Measurements from ENCODE around the gene GNA15.
"Not testable (repeated sequence)": the region's sequence is repeated elsewhere in the genome, so short reads cannot be mapped to it uniquely, and the experiment has no call there.

The GNA15 gene

DNA sequence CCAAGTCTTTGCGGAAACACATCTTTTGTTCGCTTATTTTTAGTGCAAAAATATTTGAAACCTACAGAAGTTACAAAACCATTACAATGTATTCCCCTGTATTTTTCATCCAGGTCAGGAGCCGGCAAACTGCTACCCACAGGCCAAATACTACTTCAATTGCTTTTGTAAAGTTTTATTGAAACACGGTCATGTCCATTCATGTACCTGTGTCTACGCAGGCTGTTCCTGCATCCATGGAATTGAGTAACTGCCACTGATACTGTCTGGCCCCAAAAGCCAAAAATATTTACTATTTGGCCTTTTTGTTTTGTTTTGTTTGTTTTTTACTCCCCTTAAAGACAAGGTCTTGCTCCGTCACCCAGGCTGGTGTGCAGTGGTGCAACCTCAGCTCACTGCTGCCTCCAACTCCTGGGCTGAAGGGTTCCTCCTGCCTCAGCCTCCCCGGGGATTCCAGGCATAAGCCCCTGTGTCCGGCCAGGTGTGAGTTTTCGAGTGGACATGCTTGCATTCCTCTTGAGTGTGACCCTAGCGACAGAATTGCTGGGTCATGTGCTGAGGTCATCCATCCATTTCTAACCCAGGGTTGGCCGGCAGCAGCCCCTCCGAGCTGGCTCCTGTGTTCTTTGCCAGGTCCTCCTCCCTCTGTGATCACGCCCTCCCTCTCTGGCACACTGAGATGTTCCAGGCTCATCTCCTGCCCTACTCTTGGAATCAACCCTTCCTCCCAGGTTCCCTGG lies 31.9 kb downstream of the GNA15 start:
- DNase-seq (ENCODE audit: low spot score) = no peak
- no peak for FAIRE-seq

DNA sequence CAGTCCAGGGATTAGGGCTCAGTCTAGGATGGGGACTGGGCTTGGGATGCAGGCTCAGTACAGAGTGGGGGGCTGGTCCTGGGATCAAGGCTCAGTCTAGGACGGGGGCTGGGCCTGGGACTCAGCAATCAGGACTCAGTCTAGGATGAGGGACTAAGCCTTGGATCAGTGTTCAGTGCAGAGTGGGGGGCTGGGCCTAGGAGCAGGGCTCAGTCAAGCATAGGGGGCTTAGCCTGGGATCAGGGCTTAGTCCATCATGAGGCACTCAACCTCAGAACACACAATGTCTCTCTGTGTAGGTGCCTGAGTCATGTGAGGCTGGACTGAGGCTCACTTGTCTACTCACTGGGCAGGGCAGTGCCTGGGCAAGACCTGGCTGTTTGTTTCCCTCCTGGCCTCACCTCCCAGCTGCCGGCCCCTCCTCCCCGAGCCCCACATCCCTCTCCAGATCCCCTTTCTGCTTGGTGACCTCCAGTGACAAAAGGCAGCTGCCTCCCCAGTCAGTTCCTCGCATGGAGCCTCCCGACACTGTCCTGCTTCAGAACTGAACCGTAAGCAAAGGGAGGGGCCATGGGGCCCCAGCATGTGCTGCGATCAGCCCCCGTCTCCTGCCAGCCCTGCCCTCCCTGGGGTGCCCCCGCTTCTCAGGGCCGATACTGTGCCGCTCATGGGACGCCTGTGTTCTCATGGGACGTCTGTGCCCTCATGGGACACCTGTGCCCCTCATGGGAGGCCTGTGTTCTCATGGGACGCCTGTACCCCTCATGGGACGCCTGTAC lies 36.2 kb downstream of the GNA15 start:
- FAIRE-seq (no peak), DNase-seq (ENCODE audit: low spot score) (peak; percentile 6)

DNA sequence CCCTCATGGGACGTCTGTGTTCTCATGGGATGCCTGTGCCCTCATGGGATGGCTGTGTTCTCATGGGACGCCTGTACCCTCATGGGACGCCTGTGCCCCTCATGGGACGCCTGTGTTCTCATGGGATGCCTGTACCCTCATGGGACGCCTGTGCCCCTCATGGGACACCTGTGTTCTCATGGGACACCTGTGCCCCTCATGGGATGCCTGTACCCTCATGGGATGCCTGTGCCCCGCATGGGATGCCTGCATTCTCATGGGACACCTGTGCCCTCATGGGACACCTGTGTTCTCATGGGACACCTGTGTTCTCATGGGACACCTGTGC lies 36.8 kb downstream of the GNA15 start:
- not testable (repeated sequence) for FAIRE-seq; DNase-seq (ENCODE audit: low spot score)

DNA sequence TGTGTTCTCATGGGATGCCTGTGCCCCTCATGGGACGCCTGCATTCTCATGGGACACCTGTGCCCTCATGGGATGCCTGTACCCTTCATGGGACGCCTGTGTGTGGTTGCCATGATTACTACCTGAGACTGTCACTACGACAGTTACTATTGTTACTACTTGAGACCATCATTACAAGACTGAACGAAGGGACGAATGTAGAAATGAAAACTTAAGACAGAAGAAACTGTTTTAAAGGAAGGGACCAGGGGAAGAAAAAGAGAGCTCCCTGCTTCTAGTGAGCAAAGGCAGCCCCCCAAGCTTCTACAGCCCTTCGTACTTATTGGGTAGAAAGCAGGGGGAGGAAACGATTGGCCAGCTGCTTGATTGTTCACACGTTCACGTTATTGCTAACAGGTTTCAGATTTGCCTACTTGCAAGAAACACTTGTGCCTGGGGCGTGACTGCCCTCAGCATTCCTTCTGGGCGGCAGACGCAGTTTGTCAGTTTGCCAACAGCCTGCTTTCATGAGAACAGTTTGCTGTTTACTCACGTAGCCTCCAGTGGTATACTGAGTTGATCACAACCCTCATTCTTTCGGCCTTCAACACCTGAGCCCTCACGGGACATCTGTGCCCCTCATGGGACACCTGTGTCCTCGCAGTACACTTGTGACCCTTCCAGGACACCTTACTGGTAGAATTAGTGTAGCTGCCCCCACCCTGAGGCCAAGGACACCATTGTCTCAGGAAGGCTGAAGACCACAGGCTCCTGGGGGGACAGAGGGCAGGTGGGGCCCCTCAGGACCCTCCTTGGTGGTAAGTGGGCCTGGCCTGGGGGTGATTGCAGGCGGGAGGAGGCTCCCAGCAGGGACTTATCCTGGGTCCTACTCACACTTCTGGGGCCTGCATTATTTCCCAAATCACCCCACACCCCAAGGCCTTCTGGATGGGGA lies 40.2 kb downstream of the GNA15 start:
- DNase-seq (ENCODE audit: low spot score) (peak; percentile 15), FAIRE-seq (no peak)

DNA sequence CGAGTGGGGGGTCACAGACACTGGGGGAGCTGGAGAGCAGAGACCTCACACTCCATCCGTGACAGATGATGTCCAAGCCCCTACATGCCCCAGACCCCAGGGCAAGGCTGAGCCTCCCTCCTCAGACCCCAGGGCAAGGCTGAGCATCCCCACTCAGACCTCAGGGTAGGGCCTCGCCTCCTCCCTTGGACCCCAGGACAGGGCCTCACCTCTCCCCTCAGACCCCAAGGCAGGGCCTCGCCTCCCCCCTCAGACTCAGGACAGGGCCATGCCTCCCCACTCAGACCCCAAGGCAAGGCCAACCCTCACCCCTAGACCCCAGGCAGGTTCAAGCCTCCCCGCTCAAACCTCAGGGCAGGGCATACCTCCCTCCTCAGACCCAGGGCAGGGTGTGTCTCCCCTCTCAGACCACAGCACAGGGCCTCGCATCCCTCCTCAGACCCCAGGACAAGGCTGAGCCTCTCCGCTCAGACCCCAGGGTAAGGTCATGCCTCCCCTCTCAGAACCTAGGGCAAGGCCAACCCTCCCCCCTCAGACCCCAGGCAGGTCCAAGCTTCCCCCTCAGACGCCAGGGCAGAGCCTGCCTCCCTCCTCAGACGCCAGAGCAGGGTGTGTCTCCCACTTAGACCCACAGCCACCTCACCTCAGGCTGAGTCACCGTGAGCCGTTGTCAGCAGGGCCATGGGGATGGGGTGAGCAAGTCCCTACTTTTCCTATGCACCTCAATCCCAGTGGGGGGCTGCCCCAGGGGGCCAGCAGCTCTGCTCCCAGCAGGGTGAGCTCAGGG lies 41.1 kb downstream of the GNA15 start:
- FAIRE-seq (no peak), DNase-seq (ENCODE audit: low spot score) (peak; percentile 71)

DNA sequence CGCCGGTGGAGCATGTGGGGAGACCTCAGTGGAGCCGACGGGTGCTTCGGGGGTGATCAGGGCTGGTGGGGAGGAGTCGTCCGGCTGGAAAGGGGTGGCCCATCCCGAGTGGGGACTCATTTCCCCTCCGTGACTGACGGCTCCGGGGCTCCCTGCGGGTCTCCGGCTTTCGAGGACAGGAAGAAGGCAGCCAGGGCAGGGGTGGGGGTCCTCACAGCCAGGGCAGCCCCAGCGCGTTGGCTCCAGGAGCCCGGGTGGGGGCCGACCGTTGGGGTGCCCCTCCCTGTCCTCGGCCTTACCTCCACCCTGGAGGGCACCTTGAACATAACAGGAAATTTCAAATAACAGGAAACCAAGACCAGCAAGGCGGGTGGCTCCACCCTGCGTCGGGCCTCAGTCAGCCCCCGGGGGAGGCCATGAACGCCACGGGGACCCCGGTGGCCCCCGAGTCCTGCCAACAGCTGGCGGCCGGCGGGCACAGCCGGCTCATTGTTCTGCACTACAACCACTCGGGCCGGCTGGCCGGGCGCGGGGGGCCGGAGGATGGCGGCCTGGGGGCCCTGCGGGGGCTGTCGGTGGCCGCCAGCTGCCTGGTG lies 42.6 kb downstream of the GNA15 start, which contains the start of gene S1PR4:
Gene S1PR4, plus strand, starts transcription at position 393 of the 596 bp plus-strand sequence. Its CDS starts 24 bp downstream, at position 417.
- no peak for DNase-seq (ENCODE audit: low spot score)
- FAIRE-seq = no peak

DNA sequence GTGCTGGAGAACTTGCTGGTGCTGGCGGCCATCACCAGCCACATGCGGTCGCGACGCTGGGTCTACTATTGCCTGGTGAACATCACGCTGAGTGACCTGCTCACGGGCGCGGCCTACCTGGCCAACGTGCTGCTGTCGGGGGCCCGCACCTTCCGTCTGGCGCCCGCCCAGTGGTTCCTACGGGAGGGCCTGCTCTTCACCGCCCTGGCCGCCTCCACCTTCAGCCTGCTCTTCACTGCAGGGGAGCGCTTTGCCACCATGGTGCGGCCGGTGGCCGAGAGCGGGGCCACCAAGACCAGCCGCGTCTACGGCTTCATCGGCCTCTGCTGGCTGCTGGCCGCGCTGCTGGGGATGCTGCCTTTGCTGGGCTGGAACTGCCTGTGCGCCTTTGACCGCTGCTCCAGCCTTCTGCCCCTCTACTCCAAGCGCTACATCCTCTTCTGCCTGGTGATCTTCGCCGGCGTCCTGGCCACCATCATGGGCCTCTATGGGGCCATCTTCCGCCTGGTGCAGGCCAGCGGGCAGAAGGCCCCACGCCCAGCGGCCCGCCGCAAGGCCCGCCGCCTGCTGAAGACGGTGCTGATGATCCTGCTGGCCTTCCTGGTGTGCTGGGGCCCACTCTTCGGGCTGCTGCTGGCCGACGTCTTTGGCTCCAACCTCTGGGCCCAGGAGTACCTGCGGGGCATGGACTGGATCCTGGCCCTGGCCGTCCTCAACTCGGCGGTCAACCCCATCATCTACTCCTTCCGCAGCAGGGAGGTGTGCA lies 43.3 kb downstream of the GNA15 start:
- FAIRE-seq (no peak), DNase-seq (ENCODE audit: low spot score) (no peak)

DNA sequence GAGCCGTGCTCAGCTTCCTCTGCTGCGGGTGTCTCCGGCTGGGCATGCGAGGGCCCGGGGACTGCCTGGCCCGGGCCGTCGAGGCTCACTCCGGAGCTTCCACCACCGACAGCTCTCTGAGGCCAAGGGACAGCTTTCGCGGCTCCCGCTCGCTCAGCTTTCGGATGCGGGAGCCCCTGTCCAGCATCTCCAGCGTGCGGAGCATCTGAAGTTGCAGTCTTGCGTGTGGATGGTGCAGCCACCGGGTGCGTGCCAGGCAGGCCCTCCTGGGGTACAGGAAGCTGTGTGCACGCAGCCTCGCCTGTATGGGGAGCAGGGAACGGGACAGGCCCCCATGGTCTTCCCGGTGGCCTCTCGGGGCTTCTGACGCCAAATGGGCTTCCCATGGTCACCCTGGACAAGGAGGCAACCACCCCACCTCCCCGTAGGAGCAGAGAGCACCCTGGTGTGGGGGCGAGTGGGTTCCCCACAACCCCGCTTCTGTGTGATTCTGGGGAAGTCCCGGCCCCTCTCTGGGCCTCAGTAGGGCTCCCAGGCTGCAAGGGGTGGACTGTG lies 44.0 kb downstream of the GNA15 start:
- FAIRE-seq = no peak

DNA sequence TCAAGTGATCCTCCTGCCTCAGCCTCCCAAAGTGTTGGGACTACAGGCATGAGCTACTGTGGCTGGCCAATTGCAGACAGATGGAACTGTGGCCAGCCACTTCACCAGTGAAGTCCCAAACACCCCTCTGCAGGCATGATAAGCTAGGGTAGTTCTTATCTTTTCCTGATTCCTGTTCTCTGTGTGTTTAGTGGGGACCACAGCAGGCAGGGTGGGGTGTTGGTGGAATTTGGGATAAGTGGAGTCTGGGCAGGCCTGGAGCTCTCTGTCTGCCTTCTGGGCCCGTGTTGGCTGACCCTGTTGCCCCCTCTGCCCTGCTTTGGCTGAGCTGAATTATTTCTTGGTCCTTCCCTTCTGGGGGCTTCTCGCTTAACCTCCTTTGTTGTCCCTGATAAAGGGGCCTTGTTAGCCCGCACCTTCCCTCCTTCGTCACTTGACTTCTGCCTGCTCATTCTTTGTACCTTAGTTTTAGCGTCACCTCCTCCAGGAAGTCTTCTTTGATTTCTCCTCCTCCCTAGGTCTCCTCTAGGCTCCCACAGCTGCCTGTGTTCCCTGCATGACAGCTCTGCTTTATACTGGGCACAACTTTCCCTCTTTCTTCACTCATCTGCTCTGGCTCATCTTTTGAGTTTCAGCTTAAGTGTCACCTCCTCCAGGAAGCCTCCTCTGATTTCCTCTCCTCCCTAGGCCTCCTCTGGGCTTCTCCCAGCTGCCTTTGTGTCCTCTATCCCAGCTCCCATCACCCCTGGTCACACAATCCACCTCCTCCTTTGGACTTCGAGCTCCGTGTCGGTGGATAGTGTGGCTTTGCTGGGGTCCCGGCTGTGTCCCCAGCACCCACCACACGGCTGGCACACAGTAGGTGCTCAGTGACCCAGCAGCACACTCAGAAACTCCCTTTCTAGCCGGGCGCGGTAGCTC lies 48.1 kb downstream of the GNA15 start:
- DNase-seq (ENCODE audit: low spot score) = no peak
- no peak for FAIRE-seq

More for the DNA sequence above, 44.0 kb downstream of the GNA15 start:
- DNase-seq (ENCODE audit: low spot score) = no peak

DNA sequence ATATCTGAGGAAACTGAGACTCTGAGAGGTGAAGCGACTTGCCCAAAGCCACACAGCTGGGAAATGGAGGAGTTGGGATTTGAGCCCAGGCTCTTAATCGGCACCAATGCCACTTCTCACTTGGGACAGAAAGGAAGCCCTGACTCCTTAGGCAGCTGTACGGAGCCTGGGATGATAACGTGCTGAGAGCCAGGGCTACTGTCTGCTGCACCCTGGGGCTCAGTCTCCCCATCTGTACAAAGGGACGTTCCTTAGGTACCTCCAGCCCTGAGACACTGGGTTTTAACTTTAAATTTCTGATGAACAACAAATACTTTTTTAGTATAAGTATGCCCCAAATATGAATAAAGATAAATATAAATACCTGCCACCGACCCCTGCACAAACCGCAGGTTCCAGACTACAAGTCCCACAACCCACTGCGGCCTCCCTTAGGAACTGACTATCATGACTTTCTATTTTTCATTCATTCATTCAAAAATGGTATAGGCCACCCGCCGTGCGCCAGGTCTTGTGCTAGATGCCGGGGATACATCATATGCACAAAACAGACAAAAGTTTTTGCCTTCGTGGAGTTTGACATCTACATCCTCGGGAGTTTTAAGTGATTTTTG lies 49.1 kb downstream of the GNA15 start:
- FAIRE-seq (no peak), DNase-seq (ENCODE audit: low spot score) (no peak)

DNA sequence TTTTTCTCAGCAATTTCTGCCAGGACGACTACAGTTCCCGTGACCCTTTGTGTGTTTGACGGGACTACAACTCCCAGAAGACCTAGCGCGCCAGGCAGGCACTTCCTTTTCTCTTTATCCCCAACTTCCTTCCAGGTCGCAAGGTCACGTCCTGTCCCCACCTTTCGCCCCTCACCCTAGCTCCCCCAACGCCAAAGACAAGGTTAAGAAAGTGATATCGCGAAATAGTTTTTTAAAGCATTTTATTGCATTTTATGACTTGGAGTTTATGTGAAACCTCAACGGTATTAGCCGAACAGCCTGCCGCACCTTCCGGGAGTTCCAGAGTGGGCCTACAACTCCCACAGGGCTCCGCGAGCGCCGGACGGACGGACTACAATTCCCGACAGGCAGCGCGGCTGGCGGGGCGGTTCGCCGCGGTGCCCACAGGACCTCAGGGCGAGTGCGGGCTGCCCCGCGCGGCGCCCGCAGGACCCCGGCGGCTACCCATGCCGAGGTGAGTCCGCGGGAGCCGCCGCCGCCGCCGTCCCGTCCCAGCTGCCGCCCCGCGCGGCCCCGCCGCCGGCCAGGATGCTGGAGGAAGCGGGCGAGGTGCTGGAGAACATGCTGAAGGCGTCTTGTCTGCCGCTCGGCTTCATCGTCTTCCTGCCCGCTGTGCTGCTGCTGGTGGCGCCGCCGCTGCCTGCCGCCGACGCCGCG lies 49.8 kb downstream of the GNA15 start, which contains the start of gene NCLN:
Gene NCLN, plus strand, starts transcription at position 470 of the 699 bp plus-strand sequence. Its CDS starts 101 bp downstream, at position 571.
- peak; percentile 74 for FAIRE-seq

DNA sequence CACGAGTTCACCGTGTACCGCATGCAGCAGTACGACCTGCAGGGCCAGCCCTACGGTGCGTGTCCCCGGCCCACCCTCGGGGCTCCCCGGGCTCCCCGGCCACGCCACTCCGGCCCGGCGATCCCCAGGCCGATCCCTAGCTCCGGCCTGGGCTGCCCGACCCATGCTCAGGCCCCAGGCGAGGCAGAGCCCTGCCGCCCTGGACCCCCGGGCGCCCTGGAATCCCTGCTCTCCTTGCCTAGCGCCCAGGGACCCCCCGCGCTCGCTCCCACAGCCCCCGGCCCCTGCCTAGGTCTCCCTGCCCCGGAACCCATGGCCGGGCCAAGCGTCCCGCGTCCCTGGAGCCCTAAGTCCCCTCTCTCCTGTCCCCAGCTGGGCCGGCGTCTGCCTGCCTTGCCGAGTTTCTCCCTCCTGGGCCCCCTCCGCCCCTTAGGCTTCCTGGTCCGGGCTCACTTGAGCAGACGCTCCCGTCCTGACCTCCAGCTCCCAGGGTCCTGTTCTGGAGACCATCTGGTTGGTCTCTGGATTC lies 50.4 kb downstream of the GNA15 start:
- FAIRE-seq = no peak
- no peak for DNase-seq (ENCODE audit: low spot score)

More for the DNA sequence above, 49.8 kb downstream of the GNA15 start, which contains the start of gene NCLN:
- peak; percentile 85 for DNase-seq (ENCODE audit: low spot score)

DNA sequence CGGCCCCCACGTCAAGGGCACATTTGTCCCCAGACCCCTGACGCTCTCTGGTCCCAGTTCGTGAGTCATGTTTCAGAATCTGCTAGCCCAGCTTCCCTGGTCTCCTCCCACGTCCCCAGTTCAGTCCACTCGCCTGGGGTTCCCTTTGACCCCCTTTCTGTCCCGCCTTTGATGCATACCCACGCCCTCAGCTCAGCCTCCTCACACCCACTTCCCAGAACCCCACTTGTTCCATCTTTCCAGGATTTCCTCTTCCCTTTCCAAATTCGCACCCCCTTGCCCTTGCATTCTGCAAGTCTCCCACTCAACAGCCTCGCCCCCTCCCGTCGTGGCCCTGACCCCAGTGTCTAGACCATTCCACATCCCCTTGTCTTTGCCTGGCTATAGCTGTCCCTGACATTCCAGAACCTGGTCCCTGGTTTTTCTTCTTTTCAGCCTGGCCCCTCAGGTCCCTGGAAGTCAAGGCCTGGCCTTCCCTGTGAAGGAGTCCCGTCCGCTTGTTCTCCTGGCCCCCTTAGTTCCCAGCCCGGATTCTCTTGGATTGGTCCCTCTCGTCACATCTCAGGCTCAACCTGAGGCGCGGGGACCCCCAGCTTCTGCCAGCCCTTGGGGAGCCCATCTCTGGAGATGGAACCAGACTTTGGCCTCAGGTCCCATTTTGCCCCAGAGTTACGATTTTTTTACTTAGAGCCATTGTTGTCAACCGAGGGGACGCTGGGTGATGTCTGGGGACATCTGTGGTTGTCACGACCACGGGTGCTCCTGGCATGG lies 51.2 kb downstream of the GNA15 start:
- DNase-seq (ENCODE audit: low spot score) (no peak), FAIRE-seq (no peak)

DNA sequence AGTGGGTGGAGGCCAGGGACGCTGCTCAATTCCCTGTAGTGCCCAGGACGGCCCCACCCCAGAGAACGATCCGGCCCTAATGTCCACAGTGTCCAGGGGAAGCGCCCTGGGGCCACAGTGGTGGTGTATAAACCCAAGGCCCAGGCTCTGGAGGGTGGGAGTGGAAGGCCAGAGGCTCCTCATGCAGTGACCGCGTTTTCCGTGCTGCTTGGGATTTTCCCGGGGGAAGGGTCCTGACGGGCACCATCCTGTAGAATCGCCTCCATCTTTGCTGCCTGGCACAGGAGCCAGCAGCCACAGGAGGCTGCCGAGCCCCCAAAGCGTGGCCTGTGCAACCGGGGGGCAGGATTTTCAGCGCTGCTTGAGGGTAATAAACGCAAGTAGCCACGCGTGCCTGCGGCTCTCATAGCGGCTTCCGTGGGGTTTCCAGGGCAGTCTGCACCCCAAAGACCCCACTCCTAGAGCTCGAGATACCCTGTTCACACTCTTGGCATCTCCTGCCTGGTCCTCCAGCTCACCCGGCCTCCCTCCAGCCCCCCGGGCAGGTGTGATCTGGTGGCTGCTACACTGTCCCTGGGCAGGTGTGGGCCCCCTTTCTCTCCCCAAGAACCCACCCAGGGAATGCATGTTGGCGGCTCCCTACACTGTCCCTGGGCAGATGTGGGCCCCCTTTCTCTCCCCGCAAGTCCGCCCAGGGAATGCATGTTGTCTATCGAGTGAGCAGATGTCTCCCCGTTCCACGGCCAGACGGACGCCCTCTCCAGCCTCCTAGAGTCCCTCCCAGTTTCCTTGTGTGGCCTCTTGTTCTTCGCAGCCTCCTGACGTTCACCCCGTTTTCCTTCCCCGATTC lies 52.1 kb downstream of the GNA15 start:
- DNase-seq (ENCODE audit: low spot score) (no peak), FAIRE-seq (no peak)

Measured in RCC 7860 (cell line).